Mucosa of descending colon (tissue), 3 donors: ENCODE measurements around the gene CD46. TPM values are rescaled to one million over a fixed set of nuclear protein-coding genes. Genes with fewer than 3 reads are reported as not detected.
"Not testable (repeated sequence)": the region's sequence is repeated elsewhere in the genome, so short reads cannot be mapped to it uniquely, and the experiment has no call there.

Experiments used
- ATAC-seq: fragments of 200-7000 bp; cut with Tn5 transposase; one replicate; pipeline ENCODE4 v1.9.1; 2020; ENCODE audit warnings: mild to moderate bottlenecking, moderate library complexity
- DNase-seq, 3 donors: peaks; one replicate each; pipeline ENCODE4 v3.0.0-alpha.2; 2020
- H3K36me3 ChIP-seq: fragments of 200-600 bp; one replicate; pipeline ENCODE4 v1.8.0; 2021; ENCODE audit warnings: low read depth, mild to moderate bottlenecking
- H3K4me1 ChIP-seq: fragments of 200-600 bp; one replicate; pipeline ENCODE4 v1.8.0; 2021; ENCODE audit warnings: low read depth, mild to moderate bottlenecking
- H3K4me3 ChIP-seq: fragments of 200-600 bp; one replicate; pipeline ENCODE4 v1.8.0; 2021; ENCODE audit warnings: mild to moderate bottlenecking
- H3K9me3 ChIP-seq: fragments of 200-600 bp; one replicate; pipeline ENCODE4 v1.8.0; 2021; ENCODE audit warnings: mild to moderate bottlenecking
- intact Hi-C, 2 donors: fragments of 100-400 bp; cut with DNase I in 1 of 2; cut with micrococcal nuclease in 1 of 2; formaldehyde crosslinking; loops; one replicate each; pipeline versions ENCODE4 v1.11.0 to v1.11.1; 2022; cut with DNase I, micrococcal nuclease
- total RNA-seq, 3 donors: library from RNA; stranded (reverse); fragmentation: NEBNext Ultra II Directional in 2 of 3; extraction: Animal tissue kit (Norgen Biotek cat#: 25700) in 2 of 3; gene quantifications; one replicate each; pipeline versions ENCODE4 v1.2.1 to v1.2.4, GENCODE V29; 2021 to 2023
- TF ChIP-seq, protein P1 (sequence below): fragments of 200-600 bp; IDR thresholded peaks from one replicate; pipeline ENCODE4 v1.8.0; 2022; ENCODE audit warnings: antibody characterized with exemption, mild to moderate bottlenecking
- donor health status: DM: no; HTN: no; CAD: no; lungs with moderate emphysema.
- donor health status: DM: no; HTN: no; CAD: no.
- donor health status: DM: no; HTN: yes; CAD: no.

CD46 gene
- total RNA-seq, 3 donors from 2014 or later, result 170 to 260 (median 202) TPM

DNA sequence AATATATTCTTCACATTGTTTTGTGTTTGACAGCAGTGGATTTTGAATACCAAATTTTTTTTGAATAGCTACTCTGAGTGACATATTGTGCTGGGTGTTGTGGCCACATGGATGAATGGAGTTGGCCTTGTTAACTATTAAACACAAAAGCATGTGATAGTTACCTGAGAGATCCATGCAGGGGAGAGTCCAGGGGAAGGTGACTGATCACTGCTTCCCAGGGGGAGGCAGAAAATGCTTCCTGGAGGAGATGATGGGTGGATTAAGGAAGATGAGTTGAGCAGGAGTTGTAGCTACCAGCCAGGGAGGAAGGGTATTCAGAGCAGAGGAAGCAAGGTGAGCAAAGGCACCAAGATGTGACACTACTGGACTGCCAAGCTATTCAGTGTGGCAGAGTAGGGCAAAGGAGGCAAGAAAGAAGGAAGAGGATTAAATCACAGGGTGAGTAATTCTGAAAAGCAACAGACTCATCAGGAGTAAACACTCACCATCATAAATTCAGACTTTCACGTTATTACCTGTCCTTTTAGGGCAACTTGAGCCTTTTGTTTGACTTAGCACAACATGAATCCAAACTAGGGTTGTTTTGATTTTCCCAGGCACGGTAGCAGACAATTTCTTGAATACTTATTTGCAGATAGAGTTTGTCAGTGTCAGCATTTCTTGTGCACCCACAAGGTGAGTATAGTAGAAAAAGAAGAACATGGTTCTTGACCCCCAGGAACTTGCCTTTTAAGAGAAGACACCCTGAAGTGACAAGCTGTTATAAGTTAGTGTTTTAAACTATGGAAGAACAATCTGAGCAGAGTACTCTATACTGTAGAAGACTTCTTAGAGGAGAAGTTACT lies 4.2 kb downstream of the CD46 start:
- H3K4me1 ChIP-seq, result peaks cover 32% of the 10 kb centered on the region
- H3K9me3 ChIP-seq, result no peaks in the 10 kb centered on the region
- no peak for DNase-seq
- TF ChIP-seq, protein P1, sequence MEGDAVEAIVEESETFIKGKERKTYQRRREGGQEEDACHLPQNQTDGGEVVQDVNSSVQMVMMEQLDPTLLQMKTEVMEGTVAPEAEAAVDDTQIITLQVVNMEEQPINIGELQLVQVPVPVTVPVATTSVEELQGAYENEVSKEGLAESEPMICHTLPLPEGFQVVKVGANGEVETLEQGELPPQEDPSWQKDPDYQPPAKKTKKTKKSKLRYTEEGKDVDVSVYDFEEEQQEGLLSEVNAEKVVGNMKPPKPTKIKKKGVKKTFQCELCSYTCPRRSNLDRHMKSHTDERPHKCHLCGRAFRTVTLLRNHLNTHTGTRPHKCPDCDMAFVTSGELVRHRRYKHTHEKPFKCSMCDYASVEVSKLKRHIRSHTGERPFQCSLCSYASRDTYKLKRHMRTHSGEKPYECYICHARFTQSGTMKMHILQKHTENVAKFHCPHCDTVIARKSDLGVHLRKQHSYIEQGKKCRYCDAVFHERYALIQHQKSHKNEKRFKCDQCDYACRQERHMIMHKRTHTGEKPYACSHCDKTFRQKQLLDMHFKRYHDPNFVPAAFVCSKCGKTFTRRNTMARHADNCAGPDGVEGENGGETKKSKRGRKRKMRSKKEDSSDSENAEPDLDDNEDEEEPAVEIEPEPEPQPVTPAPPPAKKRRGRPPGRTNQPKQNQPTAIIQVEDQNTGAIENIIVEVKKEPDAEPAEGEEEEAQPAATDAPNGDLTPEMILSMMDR, result no peak
- no peaks in the 10 kb centered on the region for H3K36me3 ChIP-seq
- ATAC-seq, result peak; percentile 15
- no peak overlapping the region for H3K4me3 ChIP-seq
- intact Hi-C loops, result no loop called here

DNA sequence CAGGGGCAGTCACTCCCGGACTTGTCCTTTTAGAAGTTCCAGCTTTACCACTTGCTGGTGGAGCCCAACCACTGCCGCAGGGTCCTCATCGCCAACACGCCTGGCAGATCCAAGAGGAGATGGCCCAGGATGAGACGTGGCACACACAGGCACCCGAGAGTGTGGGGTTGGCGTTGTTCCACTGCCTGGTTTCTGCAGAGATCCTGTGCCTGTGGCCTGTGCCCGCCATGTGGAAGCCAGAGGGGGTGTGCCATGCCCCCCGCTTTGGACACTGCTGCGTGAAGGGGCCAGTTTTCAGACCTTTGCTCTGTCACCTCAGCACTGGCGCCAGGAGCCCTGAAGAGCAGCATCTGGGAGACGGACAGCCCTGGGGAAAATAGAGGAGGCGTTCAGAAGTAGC lies 10.8 kb downstream of the CD46 start:
- TF ChIP-seq, protein P1, result no peak
- no peak for DNase-seq
- intact Hi-C loops, result no loop called here
- ATAC-seq, result no peak
- H3K4me3 ChIP-seq, result no peak overlapping the region
- peaks cover 4% of the 10 kb centered on the region for H3K36me3 ChIP-seq
- H3K4me1 ChIP-seq, result no peaks in the 10 kb centered on the region
- no peaks in the 10 kb centered on the region for H3K9me3 ChIP-seq

DNA sequence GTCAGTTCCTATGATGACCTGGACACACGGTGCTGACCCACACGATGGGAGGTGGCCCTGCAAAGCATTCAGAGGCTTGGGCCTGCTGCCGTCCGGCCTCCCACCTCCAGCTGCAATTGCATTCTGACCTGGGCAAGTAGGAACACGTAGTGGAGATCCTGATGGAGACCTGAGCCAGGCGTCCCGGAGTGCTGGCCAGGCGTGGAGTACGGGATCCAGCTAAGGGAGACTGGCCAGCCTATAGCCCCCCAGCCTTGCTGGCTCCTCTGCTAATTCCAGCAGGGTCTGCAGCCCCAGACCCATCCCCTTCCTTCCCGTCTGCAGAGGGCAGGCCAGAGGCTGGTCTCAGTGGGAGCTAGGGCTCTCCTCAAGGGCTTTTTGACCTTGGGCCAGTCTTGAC lies 11.2 kb downstream of the CD46 start:
- DNase-seq (no peak), ATAC-seq (no peak)
- H3K4me1 ChIP-seq, result no peaks in the 10 kb centered on the region
- peaks cover 4% of the 10 kb centered on the region for H3K36me3 ChIP-seq
- TF ChIP-seq, protein P1, result no peak
- H3K4me3 ChIP-seq, result no peak overlapping the region
- no peaks in the 10 kb centered on the region for H3K9me3 ChIP-seq
- intact Hi-C loops, result no loop called here

DNA sequence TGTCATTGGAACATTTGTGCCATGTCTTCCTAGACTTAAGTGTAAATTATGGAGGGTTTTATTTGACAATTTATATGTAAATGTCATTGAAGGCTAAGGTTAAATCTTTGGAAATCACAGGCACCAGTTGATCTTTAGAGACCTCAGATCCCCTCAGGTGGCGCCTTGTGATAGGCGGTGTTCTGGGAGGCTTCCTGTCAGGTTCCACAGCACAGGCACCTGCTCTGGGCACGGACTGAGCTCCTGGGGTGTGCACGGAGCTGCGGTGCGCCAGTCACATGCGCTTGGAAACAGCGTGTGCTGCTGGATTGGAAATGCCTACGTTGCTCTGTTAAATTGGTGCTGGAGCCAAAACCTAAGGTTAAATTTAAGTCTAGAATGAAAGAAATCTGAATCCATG lies 12.1 kb downstream of the CD46 start:
- peaks cover 4% of the 10 kb centered on the region for H3K36me3 ChIP-seq
- H3K4me1 ChIP-seq, result no peaks in the 10 kb centered on the region
- intact Hi-C loops, result no loop called here
- DNase-seq (no peak), ATAC-seq (no peak)
- TF ChIP-seq, protein P1, result no peak
- no peak overlapping the region for H3K4me3 ChIP-seq
- no peaks in the 10 kb centered on the region for H3K9me3 ChIP-seq

DNA sequence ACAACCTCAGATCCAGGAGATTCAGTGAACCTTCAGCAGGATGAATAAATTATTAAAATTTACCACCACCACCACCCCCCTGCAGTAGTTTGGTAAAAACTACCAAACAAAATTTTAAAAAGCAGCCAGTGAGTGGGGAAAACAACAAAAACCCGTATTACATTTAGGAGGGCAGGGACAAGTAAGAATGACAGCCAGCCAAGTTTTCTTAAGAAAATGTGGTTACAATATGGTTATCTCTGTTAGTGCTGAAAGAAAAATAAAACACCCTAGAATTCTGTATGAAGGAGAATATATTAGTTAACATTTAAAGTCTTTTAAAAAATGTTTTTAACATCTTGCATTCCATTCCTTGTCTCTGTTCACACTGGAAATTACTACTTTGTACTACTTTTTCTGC lies 14.7 kb downstream of the CD46 start:
- TF ChIP-seq, protein P1, result no peak

DNA sequence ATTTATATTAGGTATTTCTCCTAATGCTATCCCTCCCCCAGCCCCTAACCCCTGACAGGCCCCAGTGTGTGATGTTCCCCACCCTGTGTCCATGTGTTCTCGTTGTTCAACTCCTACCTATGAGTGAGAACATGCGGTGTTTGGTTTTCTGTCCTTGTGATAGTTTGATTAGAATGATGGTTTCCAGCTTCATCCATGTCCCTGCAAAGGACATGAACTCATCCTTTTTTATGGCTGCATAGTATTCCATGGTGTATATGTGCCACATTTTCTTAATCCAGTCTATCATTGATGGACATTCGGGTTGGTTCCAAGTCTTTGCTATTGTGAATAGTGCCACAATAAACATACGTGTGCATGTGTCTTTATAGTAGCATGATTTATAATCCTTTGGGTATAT lies 18.7 kb downstream of the CD46 start:
- ATAC-seq, intact Hi-C loops, H3K4me3 ChIP-seq, H3K9me3 ChIP-seq, H3K4me1 ChIP-seq, DNase-seq, H3K36me3 ChIP-seq: not testable (repeated sequence)

More for the DNA sequence above, 14.7 kb downstream of the CD46 start:
- no peaks in the 10 kb centered on the region for H3K4me1 ChIP-seq
- peaks cover 4% of the 10 kb centered on the region for H3K36me3 ChIP-seq
- intact Hi-C loops, result no loop called here
- DNase-seq (no peak), ATAC-seq (no peak)
- no peak overlapping the region for H3K4me3 ChIP-seq
- peaks cover 4% of the 10 kb centered on the region for H3K9me3 ChIP-seq

DNA sequence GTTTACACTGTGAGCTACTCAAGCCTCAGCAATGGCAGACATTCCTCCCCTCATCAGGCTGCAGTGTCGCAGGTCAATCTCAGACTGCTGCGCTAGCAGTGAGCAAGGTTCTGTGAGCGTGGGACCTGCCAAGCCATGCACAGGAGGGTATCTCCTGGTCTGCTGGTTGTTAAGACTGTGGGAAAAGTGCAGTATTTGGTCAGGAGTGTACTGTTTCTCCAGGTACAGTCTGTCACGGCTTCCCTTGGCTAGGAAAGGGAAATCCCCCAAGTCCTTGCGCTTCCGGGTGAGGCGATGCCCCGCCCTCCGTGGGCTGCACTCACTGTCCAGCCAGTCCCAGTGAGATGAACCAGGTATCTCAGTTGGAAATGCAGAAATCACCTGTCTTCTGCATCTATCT lies 24.2 kb downstream of the CD46 start:
- H3K4me1 ChIP-seq, intact Hi-C loops, H3K36me3 ChIP-seq, H3K9me3 ChIP-seq, H3K4me3 ChIP-seq, DNase-seq: not testable (repeated sequence)
- peak; percentile 44 for ATAC-seq

DNA sequence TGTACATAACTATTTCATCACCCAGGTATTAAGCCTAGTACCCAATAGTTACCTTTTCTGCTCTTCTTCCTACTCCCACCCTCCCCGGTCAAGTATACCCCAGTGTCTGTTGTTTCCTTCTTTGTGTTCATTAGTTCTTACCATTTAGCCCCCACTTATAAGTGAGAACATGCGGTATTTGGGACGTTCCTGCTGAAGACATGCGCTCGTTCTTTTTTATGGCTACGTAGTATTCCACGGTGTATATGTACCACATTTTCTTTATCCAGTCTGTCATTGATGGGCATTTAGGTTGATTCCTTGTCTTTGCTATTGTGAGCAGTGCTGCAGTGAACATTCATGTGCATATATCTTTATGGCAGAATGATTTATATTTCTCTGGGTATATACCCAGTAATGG lies 25.6 kb downstream of the CD46 start:
- H3K4me3 ChIP-seq, DNase-seq, intact Hi-C loops, H3K9me3 ChIP-seq, H3K36me3 ChIP-seq, H3K4me1 ChIP-seq, ATAC-seq: not testable (repeated sequence)
